ENCODE data around the gene DCAF16.

GRCh38 chr4:17859793-17860406 lies 49.3 kb upstream of the DCAF16 start:
- TF ChIP-seq CTCF (optimal IDR thresholded peaks at IDR 0.05 in 1 of 3, IDR thresholded peaks at IDR 0.05 in 1 of 3, conservative IDR thresholded peaks at IDR 0.05 in 1 of 3; ENCODE audit: extremely low read depth in 1 of 3, insufficient read depth in 2 of 3, low read length in 3 of 3) (no peak), EZH2 (IDR thresholded peaks at IDR 0.05; ENCODE audit: low read length) (no peak)

All from keratinocyte (primary cell).